Loucy (cell line): ENCODE results near the gene RPTOR.

Source experiments
- H2AFZ ChIP-seq: fragments of 200-600 bp; sonication (generic); 2 replicates; pipeline ENCODE4 v1.6.0; 2016; ENCODE audit warnings: antibody characterized with exemption, mild to moderate bottlenecking, low read length, moderate library complexity
- H3F3A ChIP-seq: fragments of 200-600 bp; 2 replicates; pipeline ENCODE4 v1.6.0; 2016; ENCODE audit warnings: antibody characterized with exemption, low read depth, mild to moderate bottlenecking
- H3K27me3 ChIP-seq: fragments of 200-600 bp; sonication (generic); 2 replicates; pipeline ENCODE4 v1.6.1; 2014; ENCODE audit warnings: low read length, mild to moderate bottlenecking; ENCODE audit not compliant: insufficient read depth, poor library complexity, severe bottlenecking
- H3K36me3 ChIP-seq: fragments of 200-600 bp; sonication (generic); 2 replicates; pipeline ENCODE4 v1.6.1; 2016; ENCODE audit warnings: low read length; ENCODE audit not compliant: insufficient read depth
- H3K4me1 ChIP-seq: fragments of 200-600 bp; sonication (generic); 2 replicates; pipeline ENCODE4 v1.5.1; 2014; ENCODE audit warnings: low read length, mild to moderate bottlenecking; ENCODE audit not compliant: insufficient read depth, poor library complexity, severe bottlenecking
- H3K4me2 ChIP-seq: fragments of 200-600 bp; sonication (generic); 2 replicates; pipeline ENCODE4 v1.6.0; 2014; ENCODE audit warnings: antibody characterized with exemption, low read length, low read depth, mild to moderate bottlenecking; ENCODE audit not compliant: poor library complexity, severe bottlenecking
- H3K4me3 ChIP-seq: fragments of 200-600 bp; sonication (generic); 2 replicates; pipeline ENCODE4 v1.5.1; 2014; ENCODE audit warnings: low read length, mild to moderate bottlenecking, mixed read lengths; ENCODE audit not compliant: poor library complexity, severe bottlenecking
- H3K79me2 ChIP-seq: fragments of 200-600 bp; sonication (generic); 2 replicates; pipeline ENCODE4 v1.6.1; 2014; ENCODE audit warnings: low read length; ENCODE audit not compliant: insufficient read depth
- H3K9ac ChIP-seq: fragments of 200-600 bp; sonication (generic); 2 replicates; pipeline ENCODE4 v1.6.0; 2014; ENCODE audit warnings: mild to moderate bottlenecking, low read depth, low read length, moderate library complexity; ENCODE audit not compliant: poor library complexity, severe bottlenecking
- H3K9me2 ChIP-seq: fragments of 200-600 bp; sonication (generic); replicated peaks from 2 replicates; pipeline ENCODE4 v1.6.1; 2016; ENCODE audit warnings: low read depth, low read length, mixed read lengths
- H3K9me3 ChIP-seq: fragments of 200-600 bp; sonication (generic); 2 replicates; pipeline ENCODE4 v1.6.1; 2014; ENCODE audit warnings: mild to moderate bottlenecking, antibody characterized with exemption, low read length, low read depth; ENCODE audit not compliant: insufficient read depth
- H4K20me1 ChIP-seq: fragments of 200-600 bp; sonication (generic); 2 replicates; pipeline ENCODE4 v1.6.0; 2014; ENCODE audit warnings: antibody characterized with exemption, low read length, mild to moderate bottlenecking; ENCODE audit not compliant: insufficient read depth, poor library complexity, severe bottlenecking
- EZH2phosphoT487 ChIP-seq: fragments of 200-600 bp; IDR thresholded peaks from 2 replicates; pipeline ENCODE4 v1.6.1; 2018; ENCODE audit warnings: antibody characterized with exemption, mild to moderate bottlenecking, moderate library complexity, borderline replicate concordance
- TF ChIP-seq, protein P1 (sequence below): fragments of 200-600 bp; sonication (generic); conservative IDR thresholded peaks from 2 replicates; pipeline ENCODE4 v1.5.1; 2014; ENCODE audit warnings: mild to moderate bottlenecking, antibody characterized with exemption, low read length

The RPTOR gene

GRCh38 chr17:80936723-80937122, 392.1 kb downstream of the RPTOR start:
- TF ChIP-seq, protein P1, sequence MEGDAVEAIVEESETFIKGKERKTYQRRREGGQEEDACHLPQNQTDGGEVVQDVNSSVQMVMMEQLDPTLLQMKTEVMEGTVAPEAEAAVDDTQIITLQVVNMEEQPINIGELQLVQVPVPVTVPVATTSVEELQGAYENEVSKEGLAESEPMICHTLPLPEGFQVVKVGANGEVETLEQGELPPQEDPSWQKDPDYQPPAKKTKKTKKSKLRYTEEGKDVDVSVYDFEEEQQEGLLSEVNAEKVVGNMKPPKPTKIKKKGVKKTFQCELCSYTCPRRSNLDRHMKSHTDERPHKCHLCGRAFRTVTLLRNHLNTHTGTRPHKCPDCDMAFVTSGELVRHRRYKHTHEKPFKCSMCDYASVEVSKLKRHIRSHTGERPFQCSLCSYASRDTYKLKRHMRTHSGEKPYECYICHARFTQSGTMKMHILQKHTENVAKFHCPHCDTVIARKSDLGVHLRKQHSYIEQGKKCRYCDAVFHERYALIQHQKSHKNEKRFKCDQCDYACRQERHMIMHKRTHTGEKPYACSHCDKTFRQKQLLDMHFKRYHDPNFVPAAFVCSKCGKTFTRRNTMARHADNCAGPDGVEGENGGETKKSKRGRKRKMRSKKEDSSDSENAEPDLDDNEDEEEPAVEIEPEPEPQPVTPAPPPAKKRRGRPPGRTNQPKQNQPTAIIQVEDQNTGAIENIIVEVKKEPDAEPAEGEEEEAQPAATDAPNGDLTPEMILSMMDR, result no peak
- no peak for TF ChIP-seq EZH2phosphoT487
- H3F3A ChIP-seq, result 0 out of 2 replicates have a peak, but pooled peaks cover 4% of the 10 kb centered on the region
- H3K4me3 ChIP-seq, result no peak overlapping the region
- no peaks in the 10 kb centered on the region for H3K9me2 ChIP-seq
- no peaks in the 10 kb centered on the region for H4K20me1 ChIP-seq
- H3K79me2 ChIP-seq, result no peaks in the 10 kb centered on the region
- H3K27me3 ChIP-seq, result no peaks in the 10 kb centered on the region
- H3K9ac ChIP-seq, result no peak overlapping the region
- H3K9me3 ChIP-seq, result no peaks in the 10 kb centered on the region
- H2AFZ ChIP-seq, result no peak overlapping the region
- H3K36me3 ChIP-seq, result no peaks in the 10 kb centered on the region; the same call in 1 of the 2 replicates
- H3K4me1 ChIP-seq, result peaks cover 16% of the 10 kb centered on the region
- no peak overlapping the region for H3K4me2 ChIP-seq

DNA sequence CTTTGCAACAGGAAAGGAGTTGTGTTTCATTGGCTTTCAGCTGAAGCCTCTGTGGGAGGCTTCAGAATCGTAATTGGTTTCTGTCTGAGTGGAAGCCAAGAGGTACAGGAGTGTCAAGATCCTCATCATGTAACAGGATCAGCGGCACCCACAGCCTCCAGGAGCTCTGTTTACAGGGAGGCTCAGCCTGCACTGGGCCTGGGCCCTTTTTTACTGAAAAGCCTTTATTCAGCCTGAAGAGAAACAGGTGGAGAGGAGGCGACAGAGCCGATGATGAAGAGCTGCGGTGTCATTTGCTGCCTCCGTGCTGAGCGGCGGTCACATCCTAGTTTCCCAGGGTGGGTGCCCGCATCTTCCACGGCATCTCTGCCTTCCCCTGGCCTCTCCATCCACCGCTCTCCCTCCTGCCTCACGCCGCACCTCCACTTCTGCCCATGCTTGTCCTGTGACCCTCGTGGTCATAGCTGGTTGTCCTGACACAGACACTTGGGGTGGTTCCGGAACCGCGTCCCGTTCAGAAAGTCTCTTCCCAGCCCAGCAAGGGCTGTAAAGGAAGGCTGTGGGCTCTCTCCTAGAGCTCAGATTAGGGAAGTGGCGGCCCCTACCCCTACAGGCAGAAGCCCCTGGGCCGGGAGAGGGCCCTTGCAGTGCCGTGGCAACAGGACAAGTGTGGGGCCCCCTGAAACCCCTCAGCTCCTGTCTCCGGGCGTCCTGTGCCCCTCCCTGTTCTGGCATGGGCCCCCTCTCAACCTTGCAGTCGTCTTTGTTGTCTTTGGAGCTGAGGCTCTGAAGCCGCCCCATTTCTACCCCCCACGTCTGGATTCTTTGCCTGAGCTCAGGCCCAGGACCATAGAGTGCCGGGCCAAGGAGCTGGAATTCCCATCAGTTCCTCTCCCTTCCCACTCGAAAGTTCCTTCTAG, 393.1 kb downstream of the RPTOR start:
- Histone ChIP-seq H3K4me1 (peaks cover 16% of the 10 kb centered on the region), H4K20me1 (no peaks in the 10 kb centered on the region), H3K4me2 (peak overlapping the region; percentile 59), H3K27me3 (no peaks in the 10 kb centered on the region), H3K9me2 (no peaks in the 10 kb centered on the region), H3K79me2 (no peaks in the 10 kb centered on the region), H3F3A (0 out of 2 replicates have a peak, but pooled peaks cover 4% of the 10 kb centered on the region), H3K9me3 (no peaks in the 10 kb centered on the region), H3K9ac (no peak overlapping the region), H3K4me3 (no peak overlapping the region), H3K36me3 (no peaks in the 10 kb centered on the region; the same call in 1 of the 2 replicates), H2AFZ (no peak overlapping the region)
- TF ChIP-seq, protein P1, result no peak
- TF ChIP-seq EZH2phosphoT487, result no peak

GRCh38 chr17:80938556-80938955, 393.9 kb downstream of the RPTOR start:
- Histone ChIP-seq H3K79me2 (no peaks in the 10 kb centered on the region), H3K9me3 (no peaks in the 10 kb centered on the region), H3K27me3 (no peaks in the 10 kb centered on the region), H4K20me1 (no peaks in the 10 kb centered on the region), H3K4me1 (peaks cover 16% of the 10 kb centered on the region), H3F3A (0 out of 2 replicates have a peak, but pooled peaks cover 4% of the 10 kb centered on the region), H3K36me3 (no peaks in the 10 kb centered on the region; the same call in 1 of the 2 replicates), H3K4me3 (peak overlapping the region; percentile 29), H3K4me2 (peak overlapping the region; percentile 59), H3K9me2 (no peaks in the 10 kb centered on the region), H3K9ac (no peak overlapping the region), H2AFZ (no peak overlapping the region)
- no peak for TF ChIP-seq EZH2phosphoT487
- TF ChIP-seq, protein P1, result no peak
